Rectal smooth muscle tissue (tissue), 1 donor: Measurements from ENCODE around the gene TYK2.
"Not testable (repeated sequence)": the region's sequence is repeated elsewhere in the genome, so short reads cannot be mapped to it uniquely, and the experiment has no call there.

Experiments
- H3K27ac ChIP-seq: one replicate; pipeline ENCODE4 v1.7.0; 2013; ENCODE audit warnings: low read depth, low read length, inconsistent platforms
- H3K27me3 ChIP-seq: one replicate; pipeline ENCODE4 v1.7.0; 2013; ENCODE audit warnings: low read length; ENCODE audit not compliant: control insufficient read depth, insufficient read depth
- H3K36me3 ChIP-seq: one replicate; pipeline ENCODE4 v1.7.0; 2013; ENCODE audit warnings: low read length; ENCODE audit not compliant: control insufficient read depth, insufficient read depth
- H3K4me1 ChIP-seq: one replicate; pipeline ENCODE4 v1.7.0; 2013; ENCODE audit warnings: low read length; ENCODE audit not compliant: control insufficient read depth, insufficient read depth
- H3K4me3 ChIP-seq: one replicate; pipeline ENCODE4 v1.7.0; 2013; ENCODE audit warnings: low read length
- H3K9ac ChIP-seq: one replicate; pipeline ENCODE4 v1.7.0; 2013; ENCODE audit warnings: low read length

Gene TYK2

DNA sequence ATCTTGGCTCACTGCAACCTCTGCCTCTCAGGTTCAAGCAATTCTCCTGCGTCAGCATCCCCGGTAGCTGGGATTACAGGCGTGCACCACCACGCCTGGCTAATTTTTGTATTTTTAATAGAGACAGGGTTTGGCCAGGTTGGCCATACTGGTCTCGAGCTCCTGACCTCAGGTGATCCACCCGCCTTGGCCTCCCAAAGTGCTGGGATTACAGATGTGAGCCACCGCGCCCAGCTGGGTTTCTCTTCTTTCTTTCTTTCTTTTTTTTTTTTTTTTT, 2.8 kb upstream of the TYK2 start:
- H3K27me3 ChIP-seq, H3K27ac ChIP-seq, H3K4me1 ChIP-seq, H3K4me3 ChIP-seq, H3K9ac ChIP-seq, H3K36me3 ChIP-seq: not testable (repeated sequence)

DNA sequence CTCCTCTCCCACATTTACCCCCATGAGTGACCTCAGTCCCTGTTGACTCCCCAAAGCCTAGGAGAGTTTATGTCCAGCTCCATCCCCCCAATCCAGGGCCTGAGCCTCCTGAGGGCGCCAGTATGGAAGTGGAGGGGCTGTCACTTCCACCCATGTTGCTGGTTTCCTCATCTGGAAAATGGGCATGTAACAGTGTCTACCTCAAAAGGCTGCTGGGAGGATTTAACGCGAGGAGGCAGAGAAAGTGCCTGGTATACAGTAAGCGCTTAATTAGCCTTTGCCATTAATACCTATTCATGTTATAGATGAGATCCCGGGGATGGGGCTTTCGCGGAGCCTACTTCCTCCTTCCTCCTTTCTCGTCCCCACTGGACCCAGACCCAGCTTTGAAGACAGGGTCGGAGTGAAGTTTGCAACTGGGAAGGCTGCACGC, 476 bp downstream of the TYK2 start:
- Histone ChIP-seq H3K9ac (peak overlapping the region; percentile 94), H3K27me3 (no peaks in the 10 kb centered on the region), H3K36me3 (peaks cover 3% of the 10 kb centered on the region), H3K27ac (peak overlapping the region; percentile 80), H3K4me1 (peaks cover 4% of the 10 kb centered on the region), H3K4me3 (peak overlapping the region; percentile 100)

DNA sequence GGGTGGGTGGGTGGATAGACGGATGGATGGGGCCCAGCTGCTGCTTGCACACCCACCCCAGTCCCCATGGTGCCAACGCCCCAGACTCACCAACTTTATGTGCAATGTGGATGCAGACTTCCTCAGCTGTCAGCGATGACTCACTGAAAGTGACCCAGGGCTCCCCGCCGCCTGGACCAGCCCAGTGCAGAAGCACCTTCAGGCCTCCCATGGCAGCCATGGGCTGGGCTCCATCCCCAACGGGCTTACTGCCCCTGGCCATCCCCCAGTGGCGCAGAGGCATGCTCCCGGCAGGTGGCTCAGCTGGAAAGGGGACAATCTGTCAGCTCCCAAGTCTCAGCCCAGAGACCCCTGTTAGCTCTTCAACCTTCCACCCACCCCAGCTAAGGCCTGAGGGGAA, 2.2 kb downstream of the TYK2 start:
- no peaks in the 10 kb centered on the region for H3K27me3 ChIP-seq

DNA sequence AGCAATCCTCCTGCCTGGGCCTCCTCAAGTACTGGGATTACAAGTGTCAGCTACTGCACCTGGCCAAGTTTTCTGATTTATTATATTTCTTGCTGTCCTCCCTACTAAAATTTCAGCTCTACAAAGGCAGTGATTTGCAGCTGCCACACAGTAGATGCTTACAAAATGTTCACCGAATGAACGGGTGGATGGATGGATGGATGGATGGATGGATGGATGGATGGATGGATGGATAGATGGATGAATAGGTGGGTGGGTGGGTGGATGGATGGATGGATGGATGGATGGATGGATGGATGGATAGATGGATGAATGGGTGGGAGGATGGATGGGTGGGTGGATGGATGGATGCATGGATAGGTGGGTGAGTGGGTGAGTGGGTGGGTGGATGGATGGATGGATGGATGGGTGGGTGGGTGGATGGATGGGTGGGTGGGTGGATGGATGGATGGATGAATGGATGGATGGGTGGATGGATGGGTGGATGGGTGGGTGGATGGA, 3.2 kb downstream of the TYK2 start:
- H3K4me1 ChIP-seq, H3K36me3 ChIP-seq, H3K27ac ChIP-seq, H3K4me3 ChIP-seq, H3K9ac ChIP-seq, H3K27me3 ChIP-seq: not testable (repeated sequence)

More for the DNA sequence above, 2.2 kb downstream of the TYK2 start:
- H3K9ac ChIP-seq: no peak overlapping the region
- H3K27ac ChIP-seq: no peak overlapping the region
- H3K4me3 ChIP-seq: no peak overlapping the region
- peaks cover 4% of the 10 kb centered on the region for H3K4me1 ChIP-seq
- peaks cover 3% of the 10 kb centered on the region for H3K36me3 ChIP-seq

DNA sequence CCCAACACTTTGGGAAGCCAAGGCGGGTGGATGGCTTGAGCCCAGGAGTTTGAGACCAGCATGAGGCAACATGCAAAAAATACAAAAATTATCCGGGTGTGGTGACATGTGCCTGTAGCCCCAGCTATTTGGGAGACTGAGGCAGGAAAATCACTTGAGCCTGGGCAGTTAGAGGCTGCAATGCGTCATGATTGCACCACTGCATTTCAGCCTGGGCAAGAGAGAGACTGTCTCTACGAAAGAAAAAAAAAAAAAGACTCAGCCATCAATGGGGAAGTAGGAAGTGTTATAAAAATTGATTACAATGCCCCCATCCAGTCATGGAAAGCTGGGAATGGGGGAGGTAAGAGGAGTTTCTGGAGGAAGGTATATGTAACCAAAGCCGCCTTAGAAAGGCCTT, 5.4 kb downstream of the TYK2 start:
- peaks cover 6% of the 10 kb centered on the region for H3K36me3 ChIP-seq

DNA sequence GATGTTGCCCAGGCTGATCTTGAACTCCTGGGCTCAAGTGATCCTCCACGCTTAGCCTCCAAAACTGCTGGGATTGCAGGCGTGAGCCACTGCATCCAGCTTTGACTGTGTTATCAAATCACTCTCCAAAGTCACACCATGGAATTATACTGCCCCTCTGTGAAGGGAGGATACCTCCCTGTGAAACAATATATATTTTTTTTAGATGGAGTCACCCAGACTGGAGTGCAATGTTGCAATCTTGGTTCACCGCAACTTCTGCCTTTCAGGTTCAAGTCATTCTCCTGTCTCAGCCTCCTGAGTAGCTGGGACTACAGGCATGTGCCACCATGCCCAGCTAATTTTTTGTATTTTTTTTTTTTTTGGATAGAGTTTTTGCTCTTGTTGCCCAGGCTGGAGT, 7.7 kb downstream of the TYK2 start:
- Histone ChIP-seq H3K27ac (no peak overlapping the region), H3K27me3 (no peaks in the 10 kb centered on the region), H3K9ac (no peak overlapping the region), H3K4me3 (no peak overlapping the region), H3K36me3 (peaks cover 13% of the 10 kb centered on the region), H3K4me1 (no peaks in the 10 kb centered on the region)

More for the DNA sequence above, 5.4 kb downstream of the TYK2 start:
- H3K27me3 ChIP-seq: no peaks in the 10 kb centered on the region
- H3K4me1 ChIP-seq: peaks cover 4% of the 10 kb centered on the region
- no peak overlapping the region for H3K4me3 ChIP-seq
- H3K27ac ChIP-seq: no peak overlapping the region
- no peak overlapping the region for H3K9ac ChIP-seq

DNA sequence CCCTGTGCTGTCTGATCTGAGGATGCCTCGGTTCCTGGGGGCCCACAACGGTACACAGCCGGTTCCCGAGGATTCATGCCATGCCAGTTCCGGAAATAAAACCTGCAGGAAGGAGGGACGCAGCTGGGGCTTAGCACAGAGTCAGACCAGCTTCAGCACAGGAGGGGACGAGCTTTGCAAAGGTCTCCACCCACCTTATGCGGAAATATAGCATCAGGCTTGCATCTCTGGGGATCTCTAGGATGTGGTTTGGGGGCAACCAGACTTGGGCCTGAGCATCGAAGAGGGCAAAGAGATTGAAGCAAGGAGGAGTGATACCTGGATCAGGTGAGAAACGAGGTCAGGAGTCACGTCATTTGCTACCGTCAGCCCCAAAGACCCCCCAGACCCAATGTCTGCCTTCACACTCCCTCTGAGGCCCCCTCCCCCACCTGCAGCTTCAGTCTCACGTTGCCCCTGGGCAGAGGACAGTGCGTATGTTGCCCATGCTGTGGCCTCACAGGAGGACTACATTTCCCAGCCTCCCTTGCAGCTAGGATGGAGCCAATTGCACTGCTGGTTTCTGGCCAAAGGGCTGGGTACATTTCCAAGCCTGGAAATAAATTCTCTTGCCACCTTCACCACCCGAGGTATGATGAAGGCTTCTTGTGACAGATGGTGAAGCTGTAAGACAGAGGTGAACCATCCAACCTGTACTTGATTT, 12.1 kb downstream of the TYK2 start:
- H3K4me3 ChIP-seq: no peak overlapping the region
- H3K36me3 ChIP-seq: peaks cover 33% of the 10 kb centered on the region
- H3K9ac ChIP-seq: no peak overlapping the region
- H3K27ac ChIP-seq: no peak overlapping the region
- H3K4me1 ChIP-seq: no peaks in the 10 kb centered on the region
- no peaks in the 10 kb centered on the region for H3K27me3 ChIP-seq

DNA sequence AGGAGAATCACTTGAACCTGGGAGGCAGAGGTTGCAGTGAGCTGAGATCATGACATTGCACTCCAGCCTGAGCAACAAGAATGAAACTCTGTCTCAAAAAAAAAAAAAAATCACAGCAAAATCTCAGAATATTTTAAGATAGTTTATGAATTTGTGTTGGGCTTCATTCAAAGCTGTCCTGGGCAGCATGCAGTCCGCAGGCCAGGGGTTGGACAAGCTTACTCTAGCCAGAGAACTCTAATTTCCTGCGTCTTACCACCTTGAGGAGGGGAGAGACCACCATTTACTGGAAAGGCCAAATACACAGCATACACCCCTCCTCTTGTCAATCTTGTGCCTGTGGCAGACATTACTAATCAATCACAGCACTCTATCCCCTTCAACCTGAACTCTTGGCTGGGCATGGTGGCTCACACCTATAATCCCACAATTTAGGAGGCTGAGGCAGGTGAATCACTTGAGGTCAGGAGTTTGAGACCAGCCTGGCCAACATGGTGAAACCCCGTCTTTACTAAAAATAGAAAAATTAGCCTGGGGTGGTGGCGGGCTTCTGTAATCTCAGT, 13.3 kb downstream of the TYK2 start:
- not testable (repeated sequence) for H3K4me1 ChIP-seq, H3K4me3 ChIP-seq, H3K9ac ChIP-seq, H3K27ac ChIP-seq, H3K27me3 ChIP-seq
- peaks cover 36% of the 10 kb centered on the region for H3K36me3 ChIP-seq

DNA sequence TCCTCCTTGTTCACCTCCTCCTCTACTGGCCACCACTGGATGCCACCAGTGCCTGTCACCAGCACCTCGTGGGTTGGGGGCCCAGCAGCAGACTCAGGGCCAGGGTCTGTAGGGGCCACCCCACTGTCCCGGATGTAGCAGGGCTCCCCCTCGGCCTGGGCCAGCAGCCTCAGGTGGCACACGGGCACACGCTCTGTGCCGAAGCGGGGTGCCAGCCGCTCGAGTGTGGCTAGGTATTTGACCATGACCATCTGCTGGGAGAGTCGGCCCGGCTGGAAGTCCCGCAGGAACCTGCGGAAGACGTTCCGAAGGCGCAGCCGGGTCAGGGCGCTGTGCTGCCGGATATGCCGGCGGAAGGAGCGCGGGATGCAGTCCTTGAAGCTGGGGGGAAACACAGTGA, 14.9 kb downstream of the TYK2 start:
- H3K27ac ChIP-seq: no peak overlapping the region
- no peaks in the 10 kb centered on the region for H3K27me3 ChIP-seq
- peaks cover 40% of the 10 kb centered on the region for H3K36me3 ChIP-seq
- H3K4me3 ChIP-seq: no peak overlapping the region
- no peak overlapping the region for H3K9ac ChIP-seq
- H3K4me1 ChIP-seq: no peaks in the 10 kb centered on the region

DNA sequence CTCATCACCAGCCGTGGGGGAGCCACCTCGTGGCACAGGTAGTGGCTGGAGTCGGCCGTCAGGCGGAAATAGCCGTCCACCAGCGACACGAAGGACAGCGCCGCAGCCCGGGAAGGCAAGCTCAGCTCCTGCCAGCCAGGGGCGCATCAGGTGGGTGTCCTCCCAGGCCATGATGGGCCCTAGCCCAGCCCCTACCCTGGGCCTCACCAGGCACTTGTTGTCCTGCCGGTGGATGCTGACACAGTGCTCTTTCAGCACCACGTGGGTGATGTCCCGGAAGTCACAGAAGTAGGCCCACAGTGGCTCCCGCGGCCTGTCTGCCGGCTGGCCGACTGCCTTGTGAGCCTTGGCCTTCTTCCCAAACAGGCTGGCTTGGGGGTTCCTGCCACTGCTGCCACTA, 15.7 kb downstream of the TYK2 start:
- Histone ChIP-seq H3K4me3 (no peak overlapping the region), H3K9ac (no peak overlapping the region), H3K27me3 (no peaks in the 10 kb centered on the region), H3K36me3 (peaks cover 40% of the 10 kb centered on the region), H3K4me1 (no peaks in the 10 kb centered on the region), H3K27ac (no peak overlapping the region)

DNA sequence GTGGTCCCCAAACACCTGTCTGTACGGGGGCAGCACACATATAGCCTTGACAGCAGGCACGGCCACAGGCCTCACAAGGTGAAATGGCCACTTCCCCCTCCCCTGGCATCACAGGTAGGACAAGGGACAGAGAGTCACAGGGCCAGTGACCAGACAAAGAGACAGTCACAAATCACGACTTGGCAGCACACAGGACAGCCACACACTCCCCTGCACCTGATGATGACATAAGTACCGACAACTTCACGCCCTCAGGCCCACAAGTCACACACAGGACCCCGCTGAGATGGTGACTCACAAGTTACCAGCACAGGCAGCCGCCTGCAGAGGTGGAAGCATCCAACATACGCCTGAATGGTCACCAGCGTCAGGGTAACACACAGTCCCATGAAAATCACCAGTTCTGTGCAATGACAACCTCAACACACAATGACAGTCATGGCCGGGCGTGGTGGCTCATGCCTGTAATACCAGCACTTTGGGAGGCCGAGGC, 16.5 kb downstream of the TYK2 start:
- no peaks in the 10 kb centered on the region for H3K4me1 ChIP-seq
- no peaks in the 10 kb centered on the region for H3K27me3 ChIP-seq
- H3K36me3 ChIP-seq: peaks cover 42% of the 10 kb centered on the region
- no peak overlapping the region for H3K27ac ChIP-seq
- H3K4me3 ChIP-seq: no peak overlapping the region
- H3K9ac ChIP-seq: no peak overlapping the region

DNA sequence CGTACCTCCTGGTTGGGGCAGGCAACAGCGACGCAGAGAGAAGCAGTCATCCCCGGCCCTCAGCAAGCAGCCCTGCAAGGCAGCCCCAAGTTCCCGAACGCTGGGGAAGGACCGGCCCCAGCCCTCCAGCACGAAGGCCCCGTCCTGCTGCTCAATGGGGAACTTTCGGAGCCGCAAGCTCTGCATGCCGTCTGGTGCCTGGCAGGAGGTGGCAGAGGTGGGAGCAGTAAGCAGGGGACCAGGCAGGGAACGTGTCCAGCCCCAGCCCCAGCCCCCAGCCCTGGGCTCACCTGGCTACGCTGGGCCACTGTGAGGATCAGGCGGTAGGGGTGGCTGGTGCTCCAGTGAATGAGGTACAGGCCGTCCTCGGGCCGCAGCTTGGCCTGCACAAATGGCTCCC, 18.1 kb downstream of the TYK2 start:
- Histone ChIP-seq H3K36me3 (peaks cover 34% of the 10 kb centered on the region), H3K27me3 (no peaks in the 10 kb centered on the region), H3K27ac (no peak overlapping the region), H3K4me3 (no peak overlapping the region), H3K4me1 (no peaks in the 10 kb centered on the region), H3K9ac (no peak overlapping the region)

DNA sequence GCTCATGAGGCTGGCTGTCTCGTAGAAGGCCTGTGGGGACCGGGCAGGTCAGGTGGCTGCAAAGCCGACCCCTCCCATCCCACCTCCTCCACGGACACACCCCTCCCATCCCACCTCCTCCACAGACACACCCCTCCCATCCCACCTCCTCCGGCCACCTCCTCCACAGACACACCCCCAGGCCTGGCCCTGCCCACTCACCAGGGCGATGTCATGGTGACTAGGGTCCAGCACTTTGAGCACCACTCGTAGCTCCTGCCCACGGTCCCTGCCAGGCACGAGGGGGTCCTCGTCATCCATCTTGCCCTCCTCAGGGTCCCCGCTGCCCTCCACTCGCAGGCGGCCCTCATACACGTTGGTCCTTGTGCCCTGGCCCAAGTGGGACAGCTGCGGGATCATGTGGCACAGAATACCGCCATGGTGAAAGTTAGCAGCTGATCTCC, 18.8 kb downstream of the TYK2 start:
- Histone ChIP-seq H3K36me3 (peaks cover 31% of the 10 kb centered on the region), H3K4me1 (no peaks in the 10 kb centered on the region), H3K27me3 (no peaks in the 10 kb centered on the region), H3K9ac (no peak overlapping the region), H3K4me3 (no peak overlapping the region), H3K27ac (no peak overlapping the region)
